GM21390 (cell line): ENCODE measurements around the gene RPN2.
A peak's percentile ranks its signal among the peaks of the same experiment; 100 is the strongest.

Source experiments
- ATAC-seq: cut with Tn5 transposase; IDR thresholded peaks from one replicate; pipeline ENCODE4 v1.9.1; 2021; ENCODE audit not compliant: unreplicated experiment

RPN2 gene

DNA sequence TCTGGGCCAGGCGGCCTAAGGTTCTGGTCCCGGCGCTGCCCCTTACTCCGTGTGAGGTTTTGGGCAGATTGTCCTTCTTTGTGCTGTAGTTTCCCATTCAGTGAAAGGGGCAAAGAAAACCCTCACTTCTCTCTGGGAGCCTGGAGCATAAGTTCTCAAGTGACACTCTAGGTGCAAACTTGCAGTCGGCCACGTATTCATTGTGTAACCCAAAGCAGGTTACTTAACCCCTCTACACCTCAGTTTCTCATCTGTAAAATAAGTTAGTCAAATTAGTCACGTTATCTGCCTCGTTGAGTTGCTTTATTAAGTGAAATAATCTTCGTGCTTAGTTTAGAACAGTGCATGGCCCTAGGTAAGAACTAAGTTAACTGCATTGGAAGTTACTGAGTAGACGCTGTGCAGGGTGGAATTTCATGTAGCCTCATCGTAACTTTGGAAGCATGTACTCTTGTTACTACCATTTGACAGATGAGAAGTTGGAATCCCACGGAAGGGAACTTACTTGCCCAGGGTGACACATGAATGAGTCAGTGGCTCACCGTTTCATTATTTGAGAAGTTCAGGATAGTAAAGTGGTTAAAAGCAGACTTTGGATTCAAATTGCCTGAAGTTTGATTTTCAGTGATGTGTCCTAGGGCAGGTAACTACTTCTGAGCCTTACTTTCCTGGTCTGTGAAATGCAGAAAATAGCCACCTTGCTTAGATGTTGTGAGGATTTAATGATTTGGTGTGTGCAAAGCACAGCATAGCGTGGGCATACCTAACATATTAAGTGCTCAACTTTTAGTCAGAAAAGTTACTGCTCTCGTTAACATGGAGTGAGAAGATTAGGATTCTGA lies 774 bp downstream of the RPN2 start:
- ATAC-seq = no peak

DNA sequence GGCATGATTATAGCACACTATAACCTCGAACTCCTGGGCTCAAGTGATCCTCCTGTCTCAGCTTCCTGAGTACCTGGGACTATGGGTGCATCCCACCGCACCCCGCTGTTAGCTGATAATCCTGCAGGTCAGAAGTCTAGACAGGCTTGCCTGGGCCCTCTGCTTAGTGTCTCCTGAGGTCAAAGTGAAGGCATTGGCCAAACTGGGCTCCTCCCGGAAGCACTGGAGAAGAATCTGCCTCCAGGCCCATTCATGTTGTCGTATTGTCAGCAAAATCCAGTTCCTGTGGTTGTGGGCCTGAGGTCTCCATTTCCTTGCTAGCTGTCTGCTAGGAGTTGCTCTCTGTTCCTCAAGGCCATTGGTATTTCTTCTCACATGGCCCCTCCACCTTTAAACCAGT lies 6.6 kb downstream of the RPN2 start:
- no peak for ATAC-seq

DNA sequence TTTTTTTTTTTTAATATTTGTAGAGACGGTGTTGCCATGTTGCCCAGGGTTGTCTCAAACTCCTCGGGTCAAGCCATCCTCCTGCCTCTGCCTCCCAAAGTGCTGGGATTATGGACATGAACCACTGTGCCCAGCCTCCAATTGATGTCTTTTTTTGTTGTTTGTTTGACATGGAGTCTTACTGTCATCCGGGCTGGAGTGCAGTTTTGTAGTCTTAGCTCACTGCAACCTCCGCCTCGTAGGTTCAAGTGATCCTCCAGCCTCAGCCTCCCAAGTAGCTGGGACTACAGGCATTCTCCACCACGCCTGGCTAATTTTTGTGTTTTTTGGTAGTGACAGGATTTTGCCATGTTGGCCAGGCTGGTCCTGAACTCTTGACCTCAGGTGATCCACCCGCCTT lies 9.7 kb downstream of the RPN2 start:
- ATAC-seq = no peak

DNA sequence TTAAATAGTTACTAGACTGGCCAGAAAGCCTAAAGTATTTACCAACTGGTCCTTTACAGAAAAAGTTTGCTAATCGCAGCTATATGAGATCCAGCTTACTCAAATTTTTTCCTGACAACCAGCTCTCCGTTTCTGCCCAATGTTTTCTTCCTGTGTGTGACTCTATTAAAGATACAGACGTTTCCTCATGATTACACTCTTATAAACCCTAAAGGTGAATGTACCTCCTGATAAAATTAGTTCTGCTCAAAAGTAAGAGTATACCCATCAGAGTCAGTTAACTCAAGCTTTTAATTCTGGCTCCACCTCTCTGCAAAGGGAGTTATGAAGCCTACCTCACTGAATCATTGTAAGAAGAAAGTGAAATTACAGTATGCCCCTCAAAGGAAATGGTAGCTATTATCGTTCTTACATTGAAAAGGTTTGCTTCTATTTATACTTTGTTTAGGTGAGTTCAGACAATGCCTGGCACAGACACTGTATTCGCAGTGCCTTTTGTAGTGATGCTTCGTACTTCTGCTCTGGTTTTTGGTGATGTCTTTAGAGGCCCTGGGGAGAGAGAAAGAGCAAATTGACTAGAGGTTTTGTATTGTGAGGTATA lies 10.4 kb downstream of the RPN2 start:
- peak; percentile 55 for ATAC-seq

DNA sequence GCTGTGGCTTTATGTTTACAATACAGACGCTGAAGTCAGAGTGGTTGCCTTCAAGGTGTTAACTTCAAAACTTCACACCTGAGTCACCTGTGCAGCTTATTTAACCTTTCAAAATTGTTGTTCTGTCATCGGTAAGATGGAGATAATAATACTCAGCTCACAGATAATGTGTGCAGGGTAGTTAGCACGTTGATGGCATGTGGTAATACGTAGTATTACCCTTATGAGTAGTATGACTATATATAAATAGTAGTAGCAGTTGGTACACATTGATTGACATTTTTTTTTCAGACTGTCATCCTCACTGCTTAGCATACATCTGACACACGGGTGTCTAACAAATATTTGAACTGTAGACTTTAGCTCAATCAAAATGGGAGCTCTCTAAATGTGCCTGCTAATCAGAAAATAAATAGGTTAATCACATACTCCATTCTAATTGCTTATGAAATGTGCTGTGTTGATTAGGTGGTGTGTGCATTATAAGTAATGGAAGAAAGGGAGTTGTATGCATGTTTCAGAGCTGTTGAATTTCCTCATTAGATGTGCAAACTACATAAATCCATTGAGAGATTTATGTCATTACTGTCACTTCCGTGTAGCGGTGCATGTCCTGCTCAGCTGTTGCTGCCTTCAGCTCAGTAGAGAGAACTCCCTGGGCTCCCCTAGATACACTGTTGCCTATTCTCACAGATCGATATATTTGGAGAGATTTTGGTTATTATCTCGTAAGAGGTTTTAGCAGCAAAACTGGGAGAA lies 11.4 kb downstream of the RPN2 start:
- ATAC-seq = no peak

DNA sequence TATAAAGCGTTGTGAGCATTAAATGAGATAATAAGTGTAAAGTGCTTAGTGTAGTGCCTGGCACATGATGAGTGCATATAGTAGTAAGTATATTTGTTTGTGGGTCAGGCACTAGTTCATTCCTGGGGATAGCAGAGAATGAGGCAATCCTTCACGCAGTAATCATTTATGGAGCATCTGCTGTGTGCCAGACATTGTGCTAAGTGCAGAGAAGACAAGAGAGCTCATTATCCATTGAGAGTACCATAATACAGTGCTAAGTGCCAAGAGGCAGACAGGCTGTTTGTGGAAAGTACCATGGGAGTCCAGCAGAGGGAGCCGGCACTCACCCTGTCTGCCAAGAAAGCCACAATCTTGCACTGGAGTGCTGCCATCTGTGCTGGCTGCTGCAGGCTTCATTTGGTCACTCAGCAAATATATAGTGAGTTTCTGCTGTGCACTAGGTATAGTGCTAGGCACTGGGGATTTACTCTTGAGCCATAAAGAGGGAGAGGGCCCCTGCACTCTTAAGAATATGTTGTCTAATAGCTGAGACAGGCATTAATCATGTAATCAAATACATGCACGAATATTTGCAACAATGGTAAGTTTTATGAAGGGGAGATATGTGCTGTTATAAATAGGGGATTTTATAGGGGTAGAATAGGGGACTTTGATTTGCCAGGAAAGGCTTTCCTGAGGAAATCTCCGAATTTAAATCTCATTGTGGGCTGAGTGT lies 13.2 kb downstream of the RPN2 start:
- peak; percentile 63 for ATAC-seq

DNA sequence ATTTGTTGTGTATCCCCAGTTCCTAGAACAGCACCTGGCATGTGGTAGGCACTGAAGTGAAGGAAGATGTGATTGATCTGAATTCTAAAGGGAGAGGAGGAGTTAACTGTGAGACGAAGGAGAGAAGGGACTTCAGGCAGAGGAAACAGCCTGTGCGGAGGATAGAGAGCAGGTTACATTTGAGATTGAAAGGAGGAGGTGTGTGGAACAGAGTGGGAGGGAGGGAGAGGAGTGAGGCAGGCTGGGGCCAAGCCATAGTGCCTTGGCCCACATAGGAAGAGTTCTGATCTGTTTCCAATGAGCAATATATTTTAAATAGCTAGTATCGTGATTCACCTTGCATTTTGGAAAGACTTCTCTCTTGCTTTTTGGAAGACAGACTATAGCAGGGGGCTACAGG lies 14.1 kb downstream of the RPN2 start:
- ATAC-seq = no peak

DNA sequence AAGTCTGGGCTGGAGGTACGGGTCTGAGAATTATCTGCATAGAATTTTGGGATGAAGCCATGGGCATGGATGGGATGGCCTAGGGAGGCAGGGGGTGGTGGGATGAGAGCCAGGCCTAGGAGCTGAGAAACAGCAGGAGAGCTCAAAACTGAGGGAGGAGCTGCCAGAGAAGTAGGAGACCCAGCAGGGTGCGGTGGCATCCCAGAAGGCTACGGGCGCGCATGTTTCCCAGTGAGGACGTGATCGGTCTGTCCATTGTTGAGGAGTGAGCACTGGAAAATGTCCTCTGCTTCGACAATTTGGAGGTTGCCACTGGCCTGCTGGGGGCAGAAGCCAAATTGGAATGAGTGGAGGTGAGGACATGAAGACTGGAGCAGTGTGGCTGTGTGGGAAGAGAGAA lies 14.7 kb downstream of the RPN2 start:
- no peak for ATAC-seq

DNA sequence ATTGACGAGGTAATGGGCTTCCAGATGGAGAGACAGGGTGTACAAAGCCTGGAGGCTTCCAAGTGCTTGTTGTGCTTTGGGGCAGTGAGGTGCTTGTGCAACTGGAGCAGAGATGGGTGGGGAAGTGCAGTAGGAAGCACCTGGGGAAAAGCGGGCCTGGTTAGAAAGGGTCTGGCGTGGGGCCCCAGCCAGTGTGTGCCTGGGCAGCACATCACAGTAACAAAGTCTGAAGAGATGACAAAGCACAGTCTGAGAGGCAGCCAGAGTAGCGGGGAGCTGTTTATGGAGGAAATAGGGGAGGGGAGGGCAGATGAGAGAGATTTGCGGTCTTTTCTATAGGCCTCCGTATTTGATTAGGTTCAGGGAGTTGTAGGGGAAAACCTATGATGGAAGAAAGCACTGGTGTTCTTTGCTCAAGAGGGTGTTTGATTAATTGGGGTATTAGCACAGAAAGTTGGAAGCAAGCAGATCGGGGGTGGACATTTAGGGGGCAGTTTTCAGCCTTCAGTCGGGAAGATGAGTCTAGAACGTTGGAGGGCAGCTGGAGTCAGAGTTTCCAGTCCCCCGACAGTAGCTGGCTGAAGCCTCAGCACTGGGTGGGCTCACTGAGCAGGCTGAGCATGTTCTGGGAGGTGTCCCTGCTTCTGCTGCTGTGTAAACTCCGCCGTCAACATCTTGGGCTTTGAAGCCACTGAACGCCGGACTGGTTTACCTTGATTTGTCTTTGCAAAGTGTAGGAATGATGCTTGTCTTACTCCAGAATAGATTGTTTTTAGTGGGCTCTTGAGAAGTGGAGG lies 15.7 kb downstream of the RPN2 start:
- no peak for ATAC-seq

DNA sequence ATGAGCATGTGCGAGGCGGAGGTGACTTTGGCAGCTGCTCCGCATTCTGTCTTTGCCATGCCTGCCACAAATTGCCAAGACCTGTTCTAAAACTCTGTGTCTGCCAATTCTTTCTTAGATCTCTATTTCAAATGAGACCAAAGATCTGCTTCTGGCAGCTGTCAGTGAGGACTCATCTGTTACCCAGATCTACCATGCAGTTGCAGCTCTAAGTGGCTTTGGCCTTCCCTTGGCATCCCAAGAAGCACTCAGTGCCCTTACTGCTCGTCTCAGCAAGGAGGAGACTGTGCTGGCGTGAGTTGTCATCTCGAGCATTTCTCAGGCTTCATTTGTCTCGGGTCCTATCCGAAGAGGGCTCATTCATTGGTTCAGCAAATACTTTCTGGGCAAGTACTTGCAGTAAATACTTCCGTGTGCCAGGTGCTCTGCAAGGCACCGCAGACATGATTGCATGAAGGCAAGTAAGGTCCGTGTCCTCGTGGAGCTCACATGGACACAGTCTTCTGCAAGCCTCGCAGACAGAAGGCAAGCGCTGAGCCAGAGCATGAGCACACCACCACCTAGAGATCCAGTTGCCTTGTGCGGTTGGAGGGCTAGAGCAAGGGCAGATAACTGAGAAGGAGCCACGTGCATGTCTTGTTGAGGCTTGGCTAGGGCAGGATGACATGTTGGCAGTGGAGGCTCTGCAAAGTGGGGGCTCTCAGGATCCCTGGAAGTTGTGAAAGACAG lies 20.0 kb downstream of the RPN2 start:
- no peak for ATAC-seq

DNA sequence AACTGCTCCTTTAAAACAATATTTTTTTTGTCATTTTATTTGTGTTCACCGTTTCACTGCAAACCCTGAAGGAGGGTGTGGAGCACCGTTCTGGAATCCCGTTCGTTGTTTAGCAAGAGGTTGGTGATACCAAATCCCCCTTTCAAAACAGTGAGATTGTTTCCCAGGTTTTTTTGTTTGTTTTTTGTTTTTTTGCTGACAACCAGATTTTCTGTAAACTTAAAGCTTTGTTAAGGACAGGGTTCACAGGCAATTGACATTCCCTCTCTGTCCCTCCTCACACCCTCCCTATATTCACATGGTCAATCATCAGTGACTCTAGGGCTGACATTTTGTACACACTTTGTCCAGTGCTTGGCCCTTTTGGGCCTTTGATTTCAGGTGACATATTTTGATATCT lies 21.2 kb downstream of the RPN2 start:
- ATAC-seq = no peak

DNA sequence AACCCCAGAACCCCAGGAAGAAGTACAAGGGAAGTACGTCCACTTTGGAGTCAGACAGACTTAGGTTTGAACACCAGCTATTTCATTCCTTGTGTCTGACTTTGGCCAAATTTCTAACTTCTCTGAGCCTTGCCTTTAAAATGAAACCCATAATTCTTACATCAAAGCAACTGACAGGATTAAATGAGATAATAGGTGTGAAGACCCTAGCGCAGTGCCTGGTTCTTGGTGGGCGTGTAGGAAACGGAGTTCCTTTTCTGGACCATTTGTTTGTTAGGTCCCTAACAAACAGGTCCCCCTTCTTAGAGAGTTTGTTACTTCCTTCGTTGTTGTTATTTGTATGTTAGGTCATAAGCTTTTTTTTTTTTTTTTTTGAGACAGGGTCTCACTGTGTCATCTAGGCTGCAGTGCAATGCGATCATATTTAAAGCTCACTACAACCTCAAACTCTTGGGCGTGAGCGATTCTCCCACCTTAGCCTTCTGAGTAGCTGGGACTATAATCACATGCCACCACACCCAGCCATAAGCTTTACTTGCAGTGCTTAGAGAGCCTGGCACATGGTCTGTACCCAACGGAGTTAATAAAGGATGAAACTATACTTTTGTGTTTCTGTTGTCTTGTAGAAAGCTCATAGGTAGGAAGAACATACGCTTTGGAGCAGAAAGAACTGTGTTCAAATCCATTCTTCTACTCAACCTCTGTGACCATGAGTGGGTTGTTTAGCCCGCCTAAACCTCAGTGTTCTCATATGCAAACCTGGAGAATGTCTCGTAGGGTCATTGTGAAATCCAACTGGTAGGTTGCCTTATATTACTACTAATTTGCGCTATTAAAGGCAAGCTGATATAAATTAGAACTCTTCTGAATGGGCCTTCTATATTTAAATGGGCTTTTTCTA lies 22.0 kb downstream of the RPN2 start:
- ATAC-seq = no peak

DNA sequence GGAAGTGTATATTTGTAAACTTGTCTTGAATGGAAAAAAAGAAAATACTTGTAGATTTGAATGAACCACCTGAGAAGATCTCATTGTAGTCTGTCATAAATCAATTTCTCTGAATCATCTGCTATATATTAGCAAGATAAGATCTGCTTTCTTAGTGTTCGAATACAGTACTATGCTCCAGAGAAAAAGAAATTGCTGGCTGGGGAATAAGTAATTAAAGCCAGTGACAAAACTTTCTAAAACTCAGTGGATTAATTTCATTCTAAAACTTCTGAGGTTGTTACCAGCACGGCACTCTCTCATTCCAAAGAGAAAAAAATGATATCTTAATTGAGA lies 22.7 kb downstream of the RPN2 start:
- ATAC-seq = no peak

DNA sequence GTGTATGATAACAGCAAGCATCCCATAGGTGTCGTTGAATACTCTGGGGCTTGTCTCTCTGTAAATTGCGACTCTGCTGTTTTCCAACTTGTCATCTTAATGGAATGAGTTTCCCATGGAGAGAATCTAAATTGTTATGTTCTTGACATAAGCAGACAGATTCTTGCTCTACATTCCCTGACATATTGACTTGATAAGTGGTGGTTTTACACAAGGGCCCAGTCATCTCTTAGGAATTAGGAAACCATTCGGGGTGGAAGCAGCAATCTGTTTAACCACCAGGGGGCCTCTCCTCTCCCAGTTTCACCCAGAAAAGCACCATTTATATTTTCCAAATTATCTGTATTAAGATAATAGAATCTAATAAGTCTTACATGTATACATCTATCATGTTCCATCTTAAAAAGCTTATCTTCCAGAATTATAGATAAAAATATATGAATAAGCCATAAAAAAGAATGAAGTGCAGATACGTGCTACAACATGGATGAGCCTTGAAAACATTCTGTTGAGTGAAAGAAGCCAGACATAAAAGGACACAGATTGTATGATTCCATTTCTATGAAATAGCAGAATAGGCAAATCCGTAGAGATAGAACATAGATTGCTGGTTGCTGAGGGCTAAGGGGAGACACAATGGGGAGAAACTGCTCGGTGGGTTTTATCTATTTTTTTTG lies 23.3 kb downstream of the RPN2 start:
- no peak for ATAC-seq

DNA sequence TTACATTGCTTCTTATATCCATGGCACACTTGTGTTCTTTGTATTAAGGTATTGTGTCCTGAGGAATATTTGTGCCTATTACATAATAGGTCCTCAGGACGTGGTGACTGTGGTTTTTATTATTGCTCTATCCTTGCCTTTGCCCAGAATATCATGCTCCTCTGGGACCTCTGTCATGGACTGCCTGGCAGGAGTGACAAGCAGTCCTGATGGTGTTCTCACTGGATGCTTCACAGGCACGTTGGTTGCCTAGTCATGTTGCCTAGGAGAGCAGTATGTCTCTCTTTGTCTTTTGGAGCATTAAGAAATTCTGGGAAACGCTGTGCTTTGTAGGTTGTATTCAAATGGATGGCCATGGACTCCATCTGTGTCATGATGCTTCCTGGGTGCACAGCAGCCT lies 24.9 kb downstream of the RPN2 start:
- ATAC-seq = no peak

DNA sequence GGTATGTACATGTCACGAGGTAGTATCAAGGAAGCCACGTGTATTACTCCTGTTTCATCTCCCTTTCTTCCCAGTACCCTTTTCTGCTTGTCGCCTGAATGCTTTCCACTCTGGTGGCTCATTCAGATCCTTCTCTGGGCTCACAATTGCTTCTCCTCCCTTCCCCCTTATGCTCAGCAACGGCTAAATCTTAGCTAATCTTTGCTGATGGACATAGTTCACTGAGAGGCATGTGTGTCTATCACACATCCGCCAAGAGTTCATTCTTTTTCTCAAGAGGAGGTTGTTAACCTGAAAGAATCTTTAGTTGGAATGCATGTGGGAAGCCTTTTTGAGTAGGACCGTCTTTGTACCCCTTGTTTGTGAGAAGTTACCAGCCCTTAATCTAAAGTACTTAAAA lies 26.0 kb downstream of the RPN2 start:
- no peak for ATAC-seq

DNA sequence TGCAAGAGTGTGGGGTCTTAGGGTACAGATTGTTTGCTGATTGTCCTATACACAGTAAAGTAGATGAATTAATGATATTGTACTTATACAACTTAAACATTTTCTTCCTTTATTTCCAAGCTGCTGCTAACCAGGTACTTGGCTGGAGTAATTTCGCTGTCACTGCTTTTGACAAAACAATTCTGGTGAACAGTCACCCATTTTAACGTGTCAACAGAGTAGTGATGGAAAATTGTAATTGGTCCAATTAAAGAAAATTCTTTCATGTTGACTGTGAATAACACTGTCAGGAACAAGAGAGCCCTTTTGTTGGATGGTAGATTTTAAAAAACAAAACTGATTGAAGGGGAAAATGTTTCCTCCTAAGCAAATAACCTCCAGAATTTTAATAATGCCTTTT lies 26.7 kb downstream of the RPN2 start:
- no peak for ATAC-seq

DNA sequence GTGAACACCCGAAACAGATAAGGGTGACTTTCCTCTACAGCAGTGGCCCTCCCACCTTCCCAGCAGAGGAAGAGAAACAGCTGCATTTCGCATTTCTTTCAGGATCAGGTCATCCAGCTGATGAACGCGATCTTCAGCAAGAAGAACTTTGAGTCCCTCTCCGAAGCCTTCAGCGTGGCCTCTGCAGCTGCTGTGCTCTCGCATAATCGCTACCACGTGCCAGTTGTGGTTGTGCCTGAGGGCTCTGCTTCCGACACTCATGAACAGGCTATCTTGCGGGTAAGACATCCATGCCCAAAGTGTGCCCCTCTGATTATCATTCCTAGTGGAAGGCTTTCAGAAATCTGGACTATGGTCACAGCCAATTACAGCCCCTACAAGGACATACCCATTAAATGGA lies 28.0 kb downstream of the RPN2 start:
- ATAC-seq = no peak

DNA sequence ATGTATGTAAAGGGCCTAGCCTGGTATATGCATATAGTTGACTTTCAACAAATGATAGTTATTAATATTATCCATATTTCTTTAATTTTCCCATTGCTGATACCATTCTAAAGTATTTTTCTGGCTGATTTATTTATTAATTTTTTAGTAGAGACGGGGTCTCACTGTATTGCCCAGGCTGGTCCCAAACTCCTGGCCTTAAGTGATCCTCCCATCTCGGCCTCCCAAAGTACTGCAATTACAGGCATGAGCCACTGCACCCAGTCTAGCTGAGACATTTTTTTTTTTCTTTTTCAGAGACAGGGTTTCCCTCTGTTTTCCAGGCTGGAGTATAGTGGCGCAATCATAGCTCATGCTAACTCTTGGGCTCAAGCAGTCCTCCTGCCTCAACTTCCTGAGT lies 30.1 kb downstream of the RPN2 start:
- no peak for ATAC-seq
